ENCODE measurements around the gene SSBP3. TPM values are rescaled to one million over a fixed set of nuclear protein-coding genes. Genes with fewer than 3 reads are reported as not detected.

The SSBP3 gene
- total RNA-seq, 2 donors from 2014 or later = 63.8 to 76.5 TPM

DNA sequence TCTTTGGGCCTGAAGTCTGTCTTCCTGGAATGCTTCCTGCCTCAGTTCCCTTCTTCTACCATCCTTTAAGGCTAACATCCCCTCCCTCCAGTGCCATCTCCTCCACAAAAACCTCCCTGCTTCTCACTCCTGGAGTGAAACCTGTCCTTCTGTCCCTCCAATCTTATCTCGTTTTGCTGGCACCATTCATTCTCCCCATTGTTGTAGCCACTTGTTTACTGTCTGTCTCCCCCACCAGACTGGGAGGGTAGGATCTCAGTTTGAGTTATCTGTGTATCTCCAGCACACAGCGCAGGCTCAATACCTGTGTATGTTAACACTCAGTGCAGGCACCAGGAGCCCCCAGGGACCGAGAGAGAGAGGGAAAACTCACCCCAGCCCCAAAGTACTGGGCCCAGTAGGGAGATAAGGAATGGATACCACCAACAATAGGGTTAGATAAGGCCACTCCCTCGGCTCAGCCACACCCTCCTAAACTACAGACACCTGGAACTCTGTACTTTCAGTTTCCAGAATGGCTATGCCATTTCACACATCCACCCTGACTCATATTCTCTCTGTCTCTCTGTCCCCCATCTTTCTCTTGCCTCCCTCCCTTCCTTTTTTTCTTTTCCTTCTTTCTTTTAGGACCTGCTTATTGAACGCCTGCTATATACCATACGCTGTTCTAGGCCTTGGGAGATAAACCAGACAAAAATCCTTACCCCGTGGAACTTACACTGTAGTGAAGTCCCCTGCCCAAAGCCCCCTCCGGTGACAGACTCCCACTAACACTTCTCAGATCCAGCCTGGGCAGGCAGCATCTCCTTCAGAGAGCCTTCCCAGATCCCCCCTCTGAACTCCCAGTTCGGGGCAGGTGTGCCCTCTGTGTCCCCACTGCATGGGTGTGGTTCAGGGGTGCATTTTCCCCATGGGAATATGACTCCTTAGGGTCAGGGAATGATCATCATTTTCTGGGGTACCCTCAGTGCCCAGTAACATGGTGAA lies 3.3 kb upstream of the SSBP3 start:
- Histone ChIP-seq H3K27ac (peak overlapping the region; percentile 93), H3K4me1 (peaks cover 14% of the 10 kb centered on the region), H3K9ac (ENCODE audit: low read depth in 2 of 2, low read length in 2 of 2) (peak overlapping the region in 1 of 2 donors; percentile 66), H3K27me3 (no peaks in the 10 kb centered on the region), H3K4me3 (no peak overlapping the region), H3K36me3 (no peaks in the 10 kb centered on the region), H3K9me3 (no peaks in the 10 kb centered on the region)
- intact Hi-C loops (cut with DNase I) = loop anchor here (10.0 kb wide), 1 partner anchor 335 kb away; no protein-coding TSS in a partner anchor
- peak; percentile 78 for DNase-seq
- no peak for TF ChIP-seq CTCF (IDR thresholded peaks at IDR 0.05)

GRCh38 chr1:54408147-54409066 lies 2.2 kb upstream of the SSBP3 start:
- TF ChIP-seq CTCF (IDR thresholded peaks at IDR 0.05) = no peak
- no peaks in the 10 kb centered on the region for H3K36me3 ChIP-seq
- H3K9ac ChIP-seq (ENCODE audit: low read depth in 2 of 2, low read length in 2 of 2) = peak overlapping the region in 1 of 2 donors; percentile 66
- peak overlapping the region; percentile 93 for H3K27ac ChIP-seq
- peaks cover 17% of the 10 kb centered on the region for H3K4me1 ChIP-seq
- H3K9me3 ChIP-seq = no peaks in the 10 kb centered on the region
- H3K27me3 ChIP-seq = no peaks in the 10 kb centered on the region
- H3K4me3 ChIP-seq = no peak overlapping the region
- DNase-seq = no peak
- intact Hi-C loops (cut with DNase I) = loop anchor here (10.0 kb wide), 1 partner anchor 334 kb away; no protein-coding TSS in a partner anchor

GRCh38 chr1:54407404-54408146 lies 1.4 kb upstream of the SSBP3 start:
- peak overlapping the region; percentile 61 to 94 for H3K9ac ChIP-seq (ENCODE audit: low read depth in 2 of 2, low read length in 2 of 2)
- peak overlapping the region; percentile 93 for H3K27ac ChIP-seq
- no peaks in the 10 kb centered on the region for H3K9me3 ChIP-seq
- DNase-seq = peak; percentile 85
- H3K4me1 ChIP-seq = peaks cover 17% of the 10 kb centered on the region
- intact Hi-C loops (cut with DNase I) = loop anchor here (1.0 to 10.0 kb wide), 2 partner anchors 81 to 333 kb away; no protein-coding TSS in a partner anchor
- no peaks in the 10 kb centered on the region for H3K27me3 ChIP-seq
- H3K36me3 ChIP-seq = no peaks in the 10 kb centered on the region
- H3K4me3 ChIP-seq = peak overlapping the region; percentile 80
- no peak for TF ChIP-seq CTCF (IDR thresholded peaks at IDR 0.05)

DNA sequence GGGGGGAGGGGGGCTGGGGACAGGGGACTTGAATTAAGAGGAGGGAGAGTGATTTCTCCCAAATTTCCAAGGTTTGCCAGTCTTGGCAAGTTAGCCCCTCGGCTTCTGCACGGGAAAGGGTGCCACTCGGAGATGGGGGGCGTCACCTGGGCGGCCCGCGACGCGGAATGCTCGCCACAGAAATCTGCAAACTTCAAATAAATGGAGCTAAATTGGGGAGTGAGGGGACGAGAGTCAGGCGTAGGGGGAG lies 885 bp upstream of the SSBP3 start:
- no peak for DNase-seq
- Histone ChIP-seq H3K27ac (peak overlapping the region; percentile 93), H3K9me3 (no peaks in the 10 kb centered on the region), H3K9ac (ENCODE audit: low read depth in 2 of 2, low read length in 2 of 2) (peak overlapping the region; percentile 61 to 94), H3K4me1 (peaks cover 17% of the 10 kb centered on the region), H3K4me3 (peak overlapping the region; percentile 80), H3K36me3 (no peaks in the 10 kb centered on the region), H3K27me3 (no peaks in the 10 kb centered on the region)
- TF ChIP-seq CTCF (IDR thresholded peaks at IDR 0.05) = no peak
- intact Hi-C loops (cut with DNase I) = loop anchor here (1.0 to 10.0 kb wide), 2 partner anchors 81 to 332 kb away; no protein-coding TSS in a partner anchor
